Stimulated activated naive CD8-positive, alpha-beta T cell treated with anti-CD3 and anti-CD28 coated beads, Interleukin-15, amount 100 ng/mL, for 72 hours (primary cell): ENCODE data around the gene HBE1.
"Not testable (repeated sequence)": the region's sequence is repeated elsewhere in the genome, so short reads cannot be mapped to it uniquely, and the experiment has no call there.

ENCODE experiments used
- ATAC-seq: fragments of 150-1000 bp; cut with Tn5 transposase; 2 replicates; pipeline ENCODE4 v1.10.0; 2021; ENCODE audit warnings: mild to moderate bottlenecking, moderate library complexity
- DNase-seq, 2 donors: peaks; one replicate each; pipeline ENCODE4 v3.0.0; 2021 to 2022
- H3K27ac Mint-ChIP-seq, 2 donors: one replicate each; pipeline ENCODE4 v1.8.0; 2022; ENCODE audit warnings: mild to moderate bottlenecking in 2 of 2, mixed read lengths in 2 of 2, moderate library complexity in 2 of 2
- H3K27me3 Mint-ChIP-seq: one replicate; pipeline ENCODE4 v1.8.0; 2022; ENCODE audit warnings: mixed read lengths
- H3K4me1 Mint-ChIP-seq: one replicate; pipeline ENCODE4 v1.8.0; 2022; ENCODE audit warnings: mild to moderate bottlenecking, mixed read lengths
- H3K4me3 Mint-ChIP-seq, 2 donors: one replicate each; pipeline ENCODE4 v1.8.0; 2022; ENCODE audit warnings: mild to moderate bottlenecking in 2 of 2, mixed read lengths in 2 of 2, moderate library complexity in 1 of 2
- H3K9me3 Mint-ChIP-seq, 2 donors: one replicate each; pipeline ENCODE4 v1.8.0; 2022; ENCODE audit warnings: mixed read lengths in 2 of 2

Gene HBE1

GRCh38 chr11:5250543-5251204, 19.1 kb downstream of the HBE1 start:
- no peaks in the 10 kb centered on the region for H3K4me1 Mint-ChIP-seq
- H3K27me3 Mint-ChIP-seq: peaks cover 2% of the 10 kb centered on the region
- no peak overlapping the region for H3K27ac Mint-ChIP-seq
- no peak overlapping the region for H3K4me3 Mint-ChIP-seq
- no peaks in the 10 kb centered on the region for H3K9me3 Mint-ChIP-seq
- DNase-seq (no peak), ATAC-seq (no peak)

GRCh38 chr11:5249807-5250396, 19.8 kb downstream of the HBE1 start, which contains the start of gene HBG1:
HBG1 (minus strand) TSS chr11:5249857; CDS start chr11:5249804, 53 bp downstream.
- not testable (repeated sequence) for ATAC-seq

GRCh38 chr11:5248498-5248897, 21.2 kb downstream of the HBE1 start:
- ATAC-seq, H3K4me3 Mint-ChIP-seq, H3K27ac Mint-ChIP-seq, DNase-seq, H3K4me1 Mint-ChIP-seq, H3K27me3 Mint-ChIP-seq, H3K9me3 Mint-ChIP-seq: not testable (repeated sequence)

More at GRCh38 chr11:5249807-5250396, 19.8 kb downstream of the HBE1 start, which contains the start of gene HBG1:
- not testable (repeated sequence) for H3K27me3 Mint-ChIP-seq, H3K27ac Mint-ChIP-seq, H3K4me3 Mint-ChIP-seq, H3K9me3 Mint-ChIP-seq, DNase-seq, H3K4me1 Mint-ChIP-seq

- H3K4me3 Mint-ChIP-seq: no peak overlapping the region
- no peak for ATAC-seq
- no peaks in the 10 kb centered on the region for H3K9me3 Mint-ChIP-seq
- no peaks in the 10 kb centered on the region for H3K4me1 Mint-ChIP-seq
- H3K27ac Mint-ChIP-seq: no peak overlapping the region
- H3K27me3 Mint-ChIP-seq: peaks cover 7% of the 10 kb centered on the region
- no peak for DNase-seq
Observed at GRCh38 chr11:5247472-5248192, 22.1 kb downstream of the HBE1 start.

- Mint-ChIP-seq H3K4me3 (no peak overlapping the region), H3K4me1 (no peaks in the 10 kb centered on the region), H3K27me3 (peaks cover 7% of the 10 kb centered on the region), H3K27ac (no peak overlapping the region), H3K9me3 (no peaks in the 10 kb centered on the region)
- no peak for ATAC-seq
- DNase-seq: no peak
Observed at GRCh38 chr11:5246772-5247471, 22.8 kb downstream of the HBE1 start.

GRCh38 chr11:5245155-5245554, 24.6 kb downstream of the HBE1 start:
- Mint-ChIP-seq H3K27me3 (peaks cover 9% of the 10 kb centered on the region), H3K4me1 (no peaks in the 10 kb centered on the region), H3K4me3 (no peak overlapping the region), H3K27ac (no peak overlapping the region), H3K9me3 (no peaks in the 10 kb centered on the region)
- DNase-seq: no peak
- no peak for ATAC-seq

- no peak overlapping the region for H3K27ac Mint-ChIP-seq
- H3K9me3 Mint-ChIP-seq: no peaks in the 10 kb centered on the region
- no peaks in the 10 kb centered on the region for H3K4me1 Mint-ChIP-seq
- H3K27me3 Mint-ChIP-seq: peaks cover 16% of the 10 kb centered on the region
- DNase-seq (no peak), ATAC-seq (no peak)
- no peak overlapping the region for H3K4me3 Mint-ChIP-seq
Observed at GRCh38 chr11:5243816-5244180, 25.9 kb downstream of the HBE1 start.

- DNase-seq (no peak), ATAC-seq (no peak)
- no peaks in the 10 kb centered on the region for H3K4me1 Mint-ChIP-seq
- no peak overlapping the region for H3K27ac Mint-ChIP-seq
- H3K4me3 Mint-ChIP-seq: no peak overlapping the region
- H3K9me3 Mint-ChIP-seq: no peaks in the 10 kb centered on the region
- peaks cover 22% of the 10 kb centered on the region for H3K27me3 Mint-ChIP-seq
Observed at GRCh38 chr11:5242933-5243815, 26.6 kb downstream of the HBE1 start.

GRCh38 chr11:5242208-5242607, 27.5 kb downstream of the HBE1 start:
- H3K27ac Mint-ChIP-seq: no peak overlapping the region
- ATAC-seq (no peak), DNase-seq (no peak)
- no peak overlapping the region for H3K4me3 Mint-ChIP-seq
- no peaks in the 10 kb centered on the region for H3K9me3 Mint-ChIP-seq
- H3K4me1 Mint-ChIP-seq: no peaks in the 10 kb centered on the region
- peaks cover 22% of the 10 kb centered on the region for H3K27me3 Mint-ChIP-seq

- no peak overlapping the region for H3K4me3 Mint-ChIP-seq
- ATAC-seq: no peak
Observed at GRCh38 chr11:5241458-5241857, 28.3 kb downstream of the HBE1 start.

GRCh38 chr11:5240458-5240857, 29.3 kb downstream of the HBE1 start:
- DNase-seq (no peak), ATAC-seq (no peak)
- Mint-ChIP-seq H3K9me3 (no peaks in the 10 kb centered on the region), H3K4me1 (no peaks in the 10 kb centered on the region), H3K4me3 (no peak overlapping the region), H3K27me3 (peaks cover 26% of the 10 kb centered on the region), H3K27ac (no peak overlapping the region)

More at GRCh38 chr11:5241458-5241857, 28.3 kb downstream of the HBE1 start:
- Mint-ChIP-seq H3K9me3 (no peaks in the 10 kb centered on the region), H3K27me3 (peaks cover 22% of the 10 kb centered on the region), H3K4me1 (no peaks in the 10 kb centered on the region), H3K27ac (no peak overlapping the region)
- DNase-seq: no peak

GRCh38 chr11:5240056-5240455, 29.7 kb downstream of the HBE1 start:
- H3K4me3 Mint-ChIP-seq: no peak overlapping the region

GRCh38 chr11:5239046-5239445, 30.7 kb downstream of the HBE1 start:
- Mint-ChIP-seq H3K9me3 (no peaks in the 10 kb centered on the region), H3K27me3 (peaks cover 29% of the 10 kb centered on the region), H3K4me3 (no peak overlapping the region), H3K27ac (no peak overlapping the region), H3K4me1 (no peaks in the 10 kb centered on the region)
- DNase-seq (no peak), ATAC-seq (no peak)

More at GRCh38 chr11:5240056-5240455, 29.7 kb downstream of the HBE1 start:
- no peak for ATAC-seq
- no peak overlapping the region for H3K27ac Mint-ChIP-seq
- DNase-seq: no peak
- peaks cover 27% of the 10 kb centered on the region for H3K27me3 Mint-ChIP-seq
- no peaks in the 10 kb centered on the region for H3K4me1 Mint-ChIP-seq
- H3K9me3 Mint-ChIP-seq: no peaks in the 10 kb centered on the region

- ATAC-seq (no peak), DNase-seq (no peak)
- no peaks in the 10 kb centered on the region for H3K4me1 Mint-ChIP-seq
- H3K9me3 Mint-ChIP-seq: no peaks in the 10 kb centered on the region
- peaks cover 29% of the 10 kb centered on the region for H3K27me3 Mint-ChIP-seq
- no peak overlapping the region for H3K4me3 Mint-ChIP-seq
- no peak overlapping the region for H3K27ac Mint-ChIP-seq
Observed at GRCh38 chr11:5238486-5238885, 31.3 kb downstream of the HBE1 start.

GRCh38 chr11:5237420-5237819, 32.3 kb downstream of the HBE1 start:
- peaks cover 29% of the 10 kb centered on the region for H3K27me3 Mint-ChIP-seq
- H3K27ac Mint-ChIP-seq: no peak overlapping the region
- no peaks in the 10 kb centered on the region for H3K4me1 Mint-ChIP-seq
- no peak for ATAC-seq
- H3K9me3 Mint-ChIP-seq: no peaks in the 10 kb centered on the region
- DNase-seq: no peak
- H3K4me3 Mint-ChIP-seq: no peak overlapping the region
